ENCODE results near the gene RNF207. TPM values are rescaled to one million over a fixed set of nuclear protein-coding genes. Genes with fewer than 3 reads are reported as not detected.

Gene RNF207
- total and polyA plus RNA-seq, 2 of the 13 experiments (the other 11 are each of a cell fraction or from before 2014, with no cell fraction given): 9.8 to 15.9 TPM

- TF ChIP-seq ZFP91 (CRISPR knock-in tag; IDR thresholded peaks at IDR 0.05; ENCODE audit: borderline replicate concordance) (peak; percentile 90), ZNF713 (CRISPR knock-in tag; IDR thresholded peaks at IDR 0.05) (peak; percentile 66; the same call in 1 of the 2 replicates), ZNF678 (CRISPR knock-in tag; IDR thresholded peaks at IDR 0.05) (peak; percentile 81; the same call in 1 of the 2 replicates), MEF2D (CRISPR knock-in tag; IDR thresholded peaks at IDR 0.05) (peak; percentile 81; the same call in 1 of the 2 replicates), NFE2L1 (CRISPR knock-in tag; IDR thresholded peaks at IDR 0.05; ENCODE audit: borderline replicate concordance) (no peak; the same call in 1 of the 2 replicates), AFF4 (CRISPR knock-in tag; IDR thresholded peaks at IDR 0.05) (peak; percentile 64; the same call in 1 of the 2 replicates), MED13 (CRISPR knock-in tag; IDR thresholded peaks at IDR 0.05) (peak; percentile 85), LBX2 (CRISPR knock-in tag; IDR thresholded peaks at IDR 0.05; ENCODE audit: borderline replicate concordance) (peak; percentile 78; the same call in 1 of the 2 replicates), ZNF550 (CRISPR knock-in tag; IDR thresholded peaks at IDR 0.05; ENCODE audit: borderline replicate concordance) (no peak), KAT8 (CRISPR knock-in tag; IDR thresholded peaks at IDR 0.05) (peak; percentile 94), RBM39 (IDR thresholded peaks at IDR 0.05; ENCODE audit: low read depth, low read length, poor library complexity, severe bottlenecking) (peak; percentile 92), ZNF12 (CRISPR knock-in tag; IDR thresholded peaks at IDR 0.05) (peak; percentile 72), TARDBP (CRISPR knock-in tag; IDR thresholded peaks at IDR 0.05) (peak; percentile 93), ZNF761 (CRISPR knock-in tag; conservative IDR thresholded peaks at IDR 0.05) (peak; percentile 86), ZGPAT (CRISPR knock-in tag; IDR thresholded peaks at IDR 0.05) (peak; percentile 86), ARNT (IDR thresholded peaks at IDR 0.05) (no peak), ZNF589 (CRISPR knock-in tag; conservative IDR thresholded peaks at IDR 0.05) (peak; percentile 90; the same call in 1 of the 2 replicates), ZNF674 (CRISPR knock-in tag; IDR thresholded peaks at IDR 0.05; ENCODE audit: low read depth) (no peak), MXD4 (CRISPR knock-in tag; IDR thresholded peaks at IDR 0.05) (peak; percentile 92), NR3C1 (CRISPR knock-in tag; IDR thresholded peaks at IDR 0.05) (0 out of 2 replicates have a peak, but pooled peaks have one; percentile 82), ZNF788 (CRISPR knock-in tag; IDR thresholded peaks at IDR 0.05; ENCODE audit: borderline replicate concordance) (0 out of 2 replicates have a peak, but pooled peaks have one; percentile 94), ZNF30 (CRISPR knock-in tag; IDR thresholded peaks at IDR 0.05) (0 out of 2 replicates have a peak, but pooled peaks have one; percentile 61)
These were observed 6.4 kb upstream of the RNF207 start, which contains the start of gene RPL22 (continued) for GRCh38 chr1:6199298-6200187.
